ENCODE results near the gene ACAN. TPM values are rescaled to one million over a fixed set of nuclear protein-coding genes. Genes with fewer than 3 reads are reported as not detected.

The ACAN gene
- polyA plus RNA-seq, 1 experiment, result 3.6 TPM

- ChIA-PET CTCF (no interaction called here), POLR2A (no interaction called here)
- DNase-seq (ENCODE audit: low read depth), result no peak
These were observed 46.3 kb downstream of the ACAN start for GRCh38 chr15:88849376-88850072.

GRCh38 chr15:88852476-88852875 is 49.2 kb downstream of the ACAN start:
- no peak for DNase-seq (ENCODE audit: low read depth)
- peaks cover 7% of the 10 kb centered on the region for H3K27me3 ChIP-seq (ENCODE audit: control insufficient read depth, insufficient read depth, low read length)
- POLR2A ChIA-PET, result no interaction called here
- no peak overlapping the region for H3K4me3 ChIP-seq (ENCODE audit: low read depth, low read length)
- no peak for TF ChIP-seq CTCF (IDR thresholded peaks at IDR 0.05; ENCODE audit: insufficient read depth, low read depth, low read length)
- H3K36me3 ChIP-seq (ENCODE audit: control insufficient read depth, insufficient read depth, low read length), result no peaks in the 10 kb centered on the region
- CTCF ChIA-PET, result interaction anchor here (0.6 kb wide), 1 partner anchor 371 kb away, joined by 3 read pairs; no protein-coding TSS in a partner anchor

More at GRCh38 chr15:88849376-88850072, 46.3 kb downstream of the ACAN start:
- no peak for TF ChIP-seq CTCF (IDR thresholded peaks at IDR 0.05; ENCODE audit: insufficient read depth, low read depth, low read length)
- Histone ChIP-seq H3K4me3 (ENCODE audit: low read depth, low read length) (no peak overlapping the region), H3K27me3 (ENCODE audit: control insufficient read depth, insufficient read depth, low read length) (peaks cover 4% of the 10 kb centered on the region; the same call in 1 of the 2 replicates), H3K36me3 (ENCODE audit: control insufficient read depth, insufficient read depth, low read length) (no peaks in the 10 kb centered on the region)

GRCh38 chr15:88858934-88859333 is 55.7 kb downstream of the ACAN start:
- no peak for DNase-seq (ENCODE audit: low read depth)
- Histone ChIP-seq H3K27me3 (ENCODE audit: control insufficient read depth, insufficient read depth, low read length) (peaks cover 17% of the 10 kb centered on the region), H3K36me3 (ENCODE audit: control insufficient read depth, insufficient read depth, low read length) (no peaks in the 10 kb centered on the region), H3K4me3 (ENCODE audit: low read depth, low read length) (no peak overlapping the region)
- CTCF ChIA-PET, result no interaction called here
- TF ChIP-seq CTCF (IDR thresholded peaks at IDR 0.05; ENCODE audit: insufficient read depth, low read depth, low read length), result no peak
- POLR2A ChIA-PET, result no interaction called here

- Histone ChIP-seq H3K36me3 (ENCODE audit: control insufficient read depth, insufficient read depth, low read length) (no peaks in the 10 kb centered on the region), H3K27me3 (ENCODE audit: control insufficient read depth, insufficient read depth, low read length) (peaks cover 16% of the 10 kb centered on the region), H3K4me3 (ENCODE audit: low read depth, low read length) (no peak overlapping the region)
- no peak for TF ChIP-seq CTCF (IDR thresholded peaks at IDR 0.05; ENCODE audit: insufficient read depth, low read depth, low read length)
- no peak for DNase-seq (ENCODE audit: low read depth)
- POLR2A ChIA-PET, result no interaction called here
- CTCF ChIA-PET, result interaction anchor here (0.8 kb wide), 1 partner anchor 203 kb away, joined by 3 read pairs; no protein-coding TSS in a partner anchor
These were observed 56.3 kb downstream of the ACAN start for GRCh38 chr15:88859550-88859949.

GRCh38 chr15:88860212-88860611 is 57.0 kb downstream of the ACAN start:
- peaks cover 16% of the 10 kb centered on the region for H3K27me3 ChIP-seq (ENCODE audit: control insufficient read depth, insufficient read depth, low read length)
- ChIA-PET POLR2A (no interaction called here), CTCF (interaction anchor here (0.8 kb wide), 1 partner anchor 203 kb away, joined by 3 read pairs; no protein-coding TSS in a partner anchor)

More at GRCh38 chr15:88860212-88860611, 57.0 kb downstream of the ACAN start:
- no peak for DNase-seq (ENCODE audit: low read depth)
- Histone ChIP-seq H3K4me3 (ENCODE audit: low read depth, low read length) (no peak overlapping the region), H3K36me3 (ENCODE audit: control insufficient read depth, insufficient read depth, low read length) (no peaks in the 10 kb centered on the region)
- no peak for TF ChIP-seq CTCF (IDR thresholded peaks at IDR 0.05; ENCODE audit: insufficient read depth, low read depth, low read length)
